Nephron (organoid): ENCODE data around the gene TFPI2.
A peak's percentile ranks its signal among the peaks of the same experiment; 100 is the strongest.

Experiments
- H3K27ac Mint-ChIP-seq, 3 experiments: 2 replicates each; pipeline ENCODE4 v1.8.0; 2020; ENCODE audit warnings: mixed read lengths in 3 of 3, mild to moderate bottlenecking in 2 of 3, moderate library complexity in 1 of 3
- H3K27me3 Mint-ChIP-seq: 2 replicates; pipeline ENCODE4 v1.8.0; 2021; ENCODE audit warnings: low read depth, mild to moderate bottlenecking, moderate library complexity, mixed read lengths
- H3K36me3 Mint-ChIP-seq: 2 replicates; pipeline ENCODE4 v1.8.0; 2020; ENCODE audit warnings: low read depth, mixed read lengths
- H3K4me1 Mint-ChIP-seq: 2 replicates; pipeline ENCODE4 v1.8.0; 2020; ENCODE audit warnings: mixed read lengths
- H3K4me3 Mint-ChIP-seq, 3 experiments: 2 replicates each; pipeline ENCODE4 v1.8.0; 2020; ENCODE audit warnings: mild to moderate bottlenecking in 3 of 3, mixed read lengths in 3 of 3, moderate library complexity in 2 of 3
- H3K9me3 Mint-ChIP-seq: 2 replicates; pipeline ENCODE4 v1.8.0; 2020; ENCODE audit warnings: mixed read lengths
- TF ChIP-seq, protein P1 (sequence below), 3 experiments: fragments of 200-600 bp; sonication (generic); IDR thresholded peaks; one replicate each; pipeline ENCODE4 v1.5.0; 2021; ENCODE audit warnings: antibody characterized with exemption in 3 of 3; ENCODE audit not compliant: unreplicated experiment in 3 of 3

The TFPI2 gene, protein sequence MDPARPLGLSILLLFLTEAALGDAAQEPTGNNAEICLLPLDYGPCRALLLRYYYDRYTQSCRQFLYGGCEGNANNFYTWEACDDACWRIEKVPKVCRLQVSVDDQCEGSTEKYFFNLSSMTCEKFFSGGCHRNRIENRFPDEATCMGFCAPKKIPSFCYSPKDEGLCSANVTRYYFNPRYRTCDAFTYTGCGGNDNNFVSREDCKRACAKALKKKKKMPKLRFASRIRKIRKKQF

DNA sequence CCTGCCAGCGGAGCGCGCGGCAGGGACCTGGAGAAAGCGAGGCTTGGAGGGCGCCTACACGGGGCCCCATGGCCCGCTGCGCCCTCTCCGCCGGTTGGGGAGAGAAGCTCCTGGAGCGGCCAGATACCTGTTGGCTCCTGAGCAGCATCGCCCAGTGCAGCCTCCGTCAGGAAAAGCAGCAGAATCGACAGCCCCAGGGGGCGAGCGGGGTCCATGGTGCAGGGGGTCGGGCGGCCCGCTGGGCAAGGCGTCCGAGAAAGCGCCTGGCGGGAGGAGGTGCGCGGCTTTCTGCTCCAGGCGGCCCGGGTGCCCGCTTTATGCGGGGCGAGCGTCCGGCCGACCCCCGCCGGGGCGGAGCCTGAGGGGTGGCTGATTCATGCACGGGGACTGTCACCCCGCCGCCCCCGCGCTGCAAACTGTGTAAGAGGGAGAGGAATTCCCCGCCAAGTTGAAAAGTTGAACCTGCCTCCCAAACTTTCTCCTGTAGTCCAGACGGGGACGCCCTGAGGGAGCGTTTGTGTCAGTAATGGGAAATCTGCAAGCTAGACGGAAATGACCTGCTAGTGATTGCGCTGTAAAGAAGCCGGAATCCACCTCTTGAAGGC, at the start of gene TFPI2:
TSS of gene TFPI2 (minus strand) at position 290 of the 605 bp plus-strand sequence. CDS start at position 215, 75 bp downstream.
- Mint-ChIP-seq H3K9me3 (no peaks in the 10 kb centered on the region), H3K27me3 (peaks cover 55% of the 10 kb centered on the region), H3K27ac (peak within 1 kb of the TSS; percentile 76 to 96 (median 83)), H3K4me1 (peaks cover 33% of the 10 kb centered on the region), H3K36me3 (no peaks in the 10 kb centered on the region), H3K4me3 (peak within 1 kb of the TSS; percentile 96 to 98 (median 98))
- TF ChIP-seq, protein P1, sequence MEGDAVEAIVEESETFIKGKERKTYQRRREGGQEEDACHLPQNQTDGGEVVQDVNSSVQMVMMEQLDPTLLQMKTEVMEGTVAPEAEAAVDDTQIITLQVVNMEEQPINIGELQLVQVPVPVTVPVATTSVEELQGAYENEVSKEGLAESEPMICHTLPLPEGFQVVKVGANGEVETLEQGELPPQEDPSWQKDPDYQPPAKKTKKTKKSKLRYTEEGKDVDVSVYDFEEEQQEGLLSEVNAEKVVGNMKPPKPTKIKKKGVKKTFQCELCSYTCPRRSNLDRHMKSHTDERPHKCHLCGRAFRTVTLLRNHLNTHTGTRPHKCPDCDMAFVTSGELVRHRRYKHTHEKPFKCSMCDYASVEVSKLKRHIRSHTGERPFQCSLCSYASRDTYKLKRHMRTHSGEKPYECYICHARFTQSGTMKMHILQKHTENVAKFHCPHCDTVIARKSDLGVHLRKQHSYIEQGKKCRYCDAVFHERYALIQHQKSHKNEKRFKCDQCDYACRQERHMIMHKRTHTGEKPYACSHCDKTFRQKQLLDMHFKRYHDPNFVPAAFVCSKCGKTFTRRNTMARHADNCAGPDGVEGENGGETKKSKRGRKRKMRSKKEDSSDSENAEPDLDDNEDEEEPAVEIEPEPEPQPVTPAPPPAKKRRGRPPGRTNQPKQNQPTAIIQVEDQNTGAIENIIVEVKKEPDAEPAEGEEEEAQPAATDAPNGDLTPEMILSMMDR (IDR thresholded peaks at IDR 0.05; ENCODE audit: unreplicated experiment in 3 of 3): no peak

DNA sequence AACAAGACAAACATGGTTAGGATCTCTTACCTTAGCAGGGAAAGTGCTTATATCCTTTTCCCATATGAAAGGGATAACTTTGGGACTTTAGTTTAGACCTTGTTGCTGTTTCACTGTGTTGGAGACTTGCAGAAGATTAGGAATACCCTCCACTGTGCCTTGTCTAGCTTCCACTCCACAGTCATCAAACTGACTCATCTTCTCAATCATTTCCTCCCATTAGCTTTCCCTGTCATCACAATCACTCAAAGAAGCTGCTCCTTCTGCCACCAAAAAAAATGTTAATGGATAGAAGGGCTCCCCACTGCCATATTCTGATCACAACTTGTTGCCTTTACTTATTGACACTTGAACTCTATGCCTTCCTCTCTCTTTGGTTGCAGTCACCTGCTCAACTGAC, 47.7 kb upstream of the TFPI2 start:
- Mint-ChIP-seq H3K27ac (no peak overlapping the region), H3K4me3 (no peak overlapping the region), H3K4me1 (no peaks in the 10 kb centered on the region), H3K27me3 (no peaks in the 10 kb centered on the region), H3K36me3 (peaks cover 4% of the 10 kb centered on the region), H3K9me3 (peaks cover 3% of the 10 kb centered on the region)
- TF ChIP-seq, protein P1 (IDR thresholded peaks at IDR 0.05; ENCODE audit: unreplicated experiment in 3 of 3): no peak

DNA sequence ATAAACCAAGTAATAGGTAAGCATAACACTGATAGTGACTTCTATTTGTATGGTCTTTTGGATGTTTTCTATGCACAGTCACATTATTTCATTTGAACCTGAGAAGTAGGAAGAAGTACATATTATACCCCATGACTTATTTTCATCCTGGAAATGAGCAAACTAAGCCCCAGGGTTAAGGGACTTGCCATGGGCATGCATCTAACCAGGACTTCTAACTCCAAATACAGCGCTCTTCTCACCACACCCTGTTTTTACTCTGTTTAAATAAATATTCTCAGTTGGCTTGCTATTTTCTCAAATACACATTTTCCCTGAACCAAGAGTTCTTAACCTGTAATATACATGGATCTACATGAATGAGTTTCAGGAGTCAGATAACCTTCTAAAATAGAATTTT, 47.3 kb upstream of the TFPI2 start:
- Mint-ChIP-seq H3K36me3 (peaks cover 4% of the 10 kb centered on the region), H3K9me3 (peaks cover 3% of the 10 kb centered on the region), H3K27ac (no peak overlapping the region), H3K4me1 (no peaks in the 10 kb centered on the region), H3K27me3 (no peaks in the 10 kb centered on the region), H3K4me3 (no peak overlapping the region)
- TF ChIP-seq, protein P1 (IDR thresholded peaks at IDR 0.05; ENCODE audit: unreplicated experiment in 3 of 3): no peak

DNA sequence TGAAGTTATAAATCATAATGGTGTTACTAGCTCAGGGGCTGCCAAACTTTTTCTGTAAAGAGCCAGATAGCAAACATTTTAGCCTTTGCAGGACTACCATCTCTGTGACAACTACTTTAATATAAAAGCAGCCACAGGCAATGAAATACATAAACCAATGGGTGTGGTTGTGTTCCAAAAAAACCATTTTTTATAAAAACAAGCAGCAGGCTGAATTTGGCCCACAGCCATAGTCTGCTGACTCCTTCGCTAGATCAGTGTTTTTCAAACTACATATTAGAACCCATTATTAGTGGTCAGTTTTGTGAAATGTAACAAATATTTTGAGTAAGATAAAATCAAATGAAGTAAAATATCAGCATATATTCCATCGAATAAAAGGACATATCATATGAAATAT, 44.5 kb upstream of the TFPI2 start:
- H3K4me1 Mint-ChIP-seq: no peaks in the 10 kb centered on the region
- no peak overlapping the region for H3K27ac Mint-ChIP-seq
- TF ChIP-seq, protein P1 (IDR thresholded peaks at IDR 0.05; ENCODE audit: unreplicated experiment in 3 of 3): no peak
- peaks cover 3% of the 10 kb centered on the region for H3K9me3 Mint-ChIP-seq
- no peaks in the 10 kb centered on the region for H3K27me3 Mint-ChIP-seq
- H3K36me3 Mint-ChIP-seq: peaks cover 4% of the 10 kb centered on the region
- H3K4me3 Mint-ChIP-seq: no peak overlapping the region

DNA sequence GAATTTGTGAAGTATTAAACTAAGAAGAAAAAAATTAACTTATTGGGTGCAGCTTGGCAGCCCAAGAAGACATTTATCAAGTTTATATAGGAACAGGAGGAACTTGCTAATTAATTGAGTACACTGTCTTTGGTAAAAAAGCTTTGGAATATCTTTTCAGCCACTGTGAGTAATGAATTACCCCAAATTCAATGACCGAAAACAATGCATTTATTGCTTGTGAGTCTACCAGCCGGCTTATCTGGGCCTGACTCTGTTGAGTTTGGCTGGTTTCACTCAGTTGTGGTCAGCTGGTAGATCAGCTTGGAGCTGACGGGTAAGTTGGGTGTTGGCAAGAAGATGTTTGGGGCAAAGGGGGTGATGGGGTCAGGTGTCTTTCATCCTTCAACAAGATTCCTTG, 42.6 kb upstream of the TFPI2 start:
- Mint-ChIP-seq H3K27me3 (no peaks in the 10 kb centered on the region), H3K4me1 (no peaks in the 10 kb centered on the region), H3K9me3 (peaks cover 3% of the 10 kb centered on the region), H3K4me3 (no peak overlapping the region), H3K27ac (peak overlapping the region in 1 of 3 experiments; percentile 33), H3K36me3 (peaks cover 4% of the 10 kb centered on the region)
- TF ChIP-seq, protein P1 (IDR thresholded peaks at IDR 0.05; ENCODE audit: unreplicated experiment in 3 of 3): no peak

DNA sequence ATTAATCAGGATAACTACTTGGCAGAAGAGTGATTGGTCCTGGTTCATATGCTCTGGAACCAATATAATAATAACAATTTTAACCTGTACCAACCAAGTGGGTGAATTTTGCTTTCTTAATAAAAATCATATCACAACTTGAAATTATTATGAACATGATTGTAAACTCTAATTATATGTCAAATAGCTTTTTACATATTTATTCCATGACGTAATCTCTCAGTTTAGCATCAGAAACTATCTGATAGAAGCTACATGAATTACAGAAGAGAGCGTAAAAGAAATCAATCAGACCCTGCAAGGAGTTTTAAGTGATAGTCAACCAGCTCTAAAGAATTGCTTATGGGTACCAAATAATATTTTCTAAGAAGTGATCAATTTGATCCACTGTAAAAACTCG, 41.1 kb upstream of the TFPI2 start:
- Mint-ChIP-seq H3K4me3 (no peak overlapping the region), H3K9me3 (no peaks in the 10 kb centered on the region), H3K27me3 (no peaks in the 10 kb centered on the region), H3K27ac (no peak overlapping the region), H3K36me3 (peaks cover 8% of the 10 kb centered on the region), H3K4me1 (no peaks in the 10 kb centered on the region)
- TF ChIP-seq, protein P1 (IDR thresholded peaks at IDR 0.05; ENCODE audit: unreplicated experiment in 3 of 3): no peak
